Tibial artery (tissue), 4 donors: ENCODE results near the gene PANX1.
"Not testable (repeated sequence)": the region's sequence is repeated elsewhere in the genome, so short reads cannot be mapped to it uniquely, and the experiment has no call there.

Experiments used
- DNase-seq, 2 donors: peaks; one replicate each; pipeline ENCODE4 v3.0.0-alpha.2; 2019
- H3K27ac ChIP-seq, 2 donors: fragments of 200-600 bp; sonication (generic) in 1 of 2; 1 replicate in 1 of 2; 2 replicates in 1 of 2; pipeline ENCODE4 v1.5.1; 2018 to 2019; ENCODE audit warnings: mild to moderate bottlenecking in 1 of 2
- H3K27me3 ChIP-seq, 2 donors: fragments of 200-600 bp; sonication (generic) in 1 of 2; one replicate each; pipeline versions ENCODE4 v1.5.1 to v1.6.0; 2016 to 2019
- H3K36me3 ChIP-seq, 3 donors: fragments of 200-600 bp; sonication (generic) in 2 of 3; one replicate each; pipeline ENCODE4 v1.5.1; 2016 to 2019; ENCODE audit warnings: mild to moderate bottlenecking in 2 of 3
- H3K4me1 ChIP-seq, 4 donors: fragments of 200-600 bp; sonication (generic) in 2 of 4; 1 replicate in 3 of 4; 2 replicates in 1 of 4; pipeline ENCODE4 v1.5.1; 2016 to 2019
- H3K4me3 ChIP-seq, 2 donors: fragments of 200-600 bp; sonication (generic) in 1 of 2; 1 replicate in 1 of 2; 2 replicates in 1 of 2; pipeline ENCODE4 v1.5.1; 2018 to 2019; ENCODE audit warnings: mild to moderate bottlenecking in 2 of 2
- H3K9me3 ChIP-seq, 3 donors: fragments of 200-600 bp; sonication (generic) in 1 of 3; one replicate each; pipeline ENCODE4 v1.5.1; 2016 to 2019
- CTCF ChIP-seq, 2 experiments: fragments of 200-600 bp in 1 of 2; fragments of 450-650 bp in 1 of 2; IDR thresholded peaks; one replicate each; pipeline ENCODE4 v1.5.1; 2017 to 2019; ENCODE audit warnings: antibody characterized with exemption in 2 of 2, mild to moderate bottlenecking in 1 of 2, moderate library complexity in 1 of 2
- intact Hi-C: fragments of 100-400 bp; cut with DNase I; formaldehyde crosslinking; loops from one replicate; pipeline ENCODE4 v1.15.0; 2023; ENCODE audit warnings: low total_unique reads

Gene PANX1

GRCh38 chr11:94111241-94111640, 17.4 kb upstream of the PANX1 start:
- intact Hi-C loops, result no loop called here
- no peaks in the 10 kb centered on the region for H3K36me3 ChIP-seq
- H3K27ac ChIP-seq, result peak overlapping the region; percentile 36 to 52
- no peak for TF ChIP-seq CTCF (IDR thresholded peaks at IDR 0.05)
- DNase-seq, result no peak
- H3K4me3 ChIP-seq, result no peak overlapping the region
- H3K9me3 ChIP-seq, result no peaks in the 10 kb centered on the region
- H3K4me1 ChIP-seq, result peaks cover 0 to 29% (median 15%) of the 10 kb centered on the region in 4 donors
- H3K27me3 ChIP-seq, result no peaks in the 10 kb centered on the region

- H3K4me1 ChIP-seq, result peaks cover 0 to 34% (median 17%) of the 10 kb centered on the region in 4 donors
- intact Hi-C loops, result no loop called here
- H3K4me3 ChIP-seq, result no peak overlapping the region
- H3K27me3 ChIP-seq, result no peaks in the 10 kb centered on the region
- DNase-seq, result no peak
- no peak for TF ChIP-seq CTCF (IDR thresholded peaks at IDR 0.05)
- H3K9me3 ChIP-seq, result no peaks in the 10 kb centered on the region
- peak overlapping the region; percentile 36 to 52 for H3K27ac ChIP-seq
- no peaks in the 10 kb centered on the region for H3K36me3 ChIP-seq
Observed at GRCh38 chr11:94111660-94112059, 17.0 kb upstream of the PANX1 start.

- Histone ChIP-seq H3K9me3 (no peaks in the 10 kb centered on the region), H3K27me3 (no peaks in the 10 kb centered on the region), H3K4me3 (no peak overlapping the region), H3K4me1 (peaks cover 0 to 37% (median 18%) of the 10 kb centered on the region in 4 donors), H3K36me3 (no peaks in the 10 kb centered on the region), H3K27ac (peak overlapping the region; percentile 45 to 52)
- DNase-seq, result no peak
- intact Hi-C loops, result no loop called here
- no peak for TF ChIP-seq CTCF (IDR thresholded peaks at IDR 0.05)
Observed at GRCh38 chr11:94112206-94112953, 16.3 kb upstream of the PANX1 start.

DNA sequence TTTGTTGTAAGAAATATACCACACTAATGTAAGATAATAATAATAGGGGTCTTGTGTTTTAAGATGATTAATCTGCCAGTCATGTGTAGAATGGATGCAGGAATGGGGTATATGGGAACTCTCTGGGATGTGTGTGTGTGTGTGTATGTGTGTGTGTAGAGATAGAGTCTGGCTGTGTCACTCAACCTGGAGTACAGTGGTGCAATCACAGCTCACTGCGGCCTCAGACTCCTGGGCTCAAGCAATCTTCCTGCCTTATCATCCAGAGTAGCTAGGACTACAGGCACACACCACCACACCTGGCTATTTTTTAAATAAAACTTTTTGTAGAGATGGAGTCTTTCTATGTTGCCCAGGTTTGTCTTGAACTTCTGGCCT, 11.5 kb upstream of the PANX1 start:
- no peaks in the 10 kb centered on the region for H3K27me3 ChIP-seq
- no peak for DNase-seq
- H3K9me3 ChIP-seq, result no peaks in the 10 kb centered on the region
- H3K4me1 ChIP-seq, result peaks cover 0 to 26% (median 12%) of the 10 kb centered on the region in 4 donors
- no peak for TF ChIP-seq CTCF (IDR thresholded peaks at IDR 0.05)
- H3K27ac ChIP-seq, result no peak overlapping the region
- H3K4me3 ChIP-seq, result no peak overlapping the region
- intact Hi-C loops, result no loop called here
- H3K36me3 ChIP-seq, result no peaks in the 10 kb centered on the region

GRCh38 chr11:94117871-94118270, 10.8 kb upstream of the PANX1 start:
- Histone ChIP-seq H3K9me3 (no peaks in the 10 kb centered on the region), H3K27ac (no peak overlapping the region), H3K4me1 (peaks cover 0 to 20% (median 10%) of the 10 kb centered on the region in 4 donors), H3K36me3 (no peaks in the 10 kb centered on the region), H3K27me3 (no peaks in the 10 kb centered on the region), H3K4me3 (no peak overlapping the region)
- no peak for TF ChIP-seq CTCF (IDR thresholded peaks at IDR 0.05)
- DNase-seq, result no peak
- intact Hi-C loops, result no loop called here

- peaks cover 0 to 14% (median 9%) of the 10 kb centered on the region in 4 donors for H3K4me1 ChIP-seq
- H3K27me3 ChIP-seq, H3K36me3 ChIP-seq, intact Hi-C loops, H3K9me3 ChIP-seq, H3K27ac ChIP-seq, H3K4me3 ChIP-seq, DNase-seq: not testable (repeated sequence)
Observed at GRCh38 chr11:94119676-94120075, 9.0 kb upstream of the PANX1 start.

DNA sequence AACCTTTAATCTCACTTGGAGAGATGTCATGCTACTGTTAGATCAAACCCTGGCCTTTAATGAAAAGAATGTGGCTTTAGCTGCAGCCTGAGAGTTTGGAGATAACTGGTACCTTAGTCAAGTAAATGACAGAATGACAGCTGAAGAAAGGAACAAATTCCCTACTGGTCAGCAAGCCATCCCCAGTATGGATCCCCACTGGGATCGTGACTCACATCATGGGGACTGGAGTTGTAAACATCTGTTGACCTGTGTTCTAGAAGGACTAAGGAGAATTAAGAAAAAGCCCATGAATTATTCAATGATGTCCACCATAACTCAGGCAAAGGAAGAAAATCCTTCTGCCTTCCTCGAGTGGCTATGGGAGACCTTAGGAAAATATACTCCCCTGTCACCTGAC, 8.1 kb upstream of the PANX1 start:
- intact Hi-C loops, DNase-seq, H3K9me3 ChIP-seq, H3K27me3 ChIP-seq, H3K4me3 ChIP-seq, H3K36me3 ChIP-seq, H3K27ac ChIP-seq: not testable (repeated sequence)
- peaks cover 0 to 14% (median 9%) of the 10 kb centered on the region in 4 donors for H3K4me1 ChIP-seq
